ENCODE results near the gene SSTR5.

The SSTR5 gene

GRCh38 chr16:1117176-1117900 lies 44.8 kb downstream of the SSTR5 start:
- Histone ChIP-seq H3K4me1 (ENCODE audit: insufficient read depth, poor library complexity, severe bottlenecking) (no peaks in the 10 kb centered on the region), H3K36me3 (ENCODE audit: low read depth) (no peaks in the 10 kb centered on the region), H3K4me3 (ENCODE audit: severe bottlenecking) (no peak overlapping the region), H3K9me3 (ENCODE audit: severe bottlenecking) (no peaks in the 10 kb centered on the region), H3K27me3 (ENCODE audit: insufficient read depth, poor library complexity, severe bottlenecking) (peaks cover 8% of the 10 kb centered on the region), H3K27ac (ENCODE audit: poor library complexity, severe bottlenecking) (no peak overlapping the region)
- no peak for TF ChIP-seq CTCF (IDR thresholded peaks at IDR 0.05; ENCODE audit: poor library complexity, severe bottlenecking)
- ATAC-seq (ENCODE audit: low read depth) (no peak), DNase-seq (ENCODE audit: low spot score) (no peak)

- ATAC-seq (ENCODE audit: low read depth): no peak
- H3K4me1 ChIP-seq (ENCODE audit: insufficient read depth, poor library complexity, severe bottlenecking): no peaks in the 10 kb centered on the region
- no peak for TF ChIP-seq CTCF (IDR thresholded peaks at IDR 0.05; ENCODE audit: poor library complexity, severe bottlenecking)
- H3K27me3 ChIP-seq (ENCODE audit: insufficient read depth, poor library complexity, severe bottlenecking): peaks cover 8% of the 10 kb centered on the region
- no peak overlapping the region for H3K27ac ChIP-seq (ENCODE audit: poor library complexity, severe bottlenecking)
- no peaks in the 10 kb centered on the region for H3K36me3 ChIP-seq (ENCODE audit: low read depth)
- no peaks in the 10 kb centered on the region for H3K9me3 ChIP-seq (ENCODE audit: severe bottlenecking)
- H3K4me3 ChIP-seq (ENCODE audit: severe bottlenecking): no peak overlapping the region
- no peak for DNase-seq (ENCODE audit: low spot score)
These were observed 45.4 kb downstream of the SSTR5 start for GRCh38 chr16:1117926-1118325.

GRCh38 chr16:1119129-1119528 lies 46.6 kb downstream of the SSTR5 start:
- H3K4me1 ChIP-seq (ENCODE audit: insufficient read depth, poor library complexity, severe bottlenecking): no peaks in the 10 kb centered on the region
- no peaks in the 10 kb centered on the region for H3K9me3 ChIP-seq (ENCODE audit: severe bottlenecking)
- H3K27me3 ChIP-seq (ENCODE audit: insufficient read depth, poor library complexity, severe bottlenecking): peaks cover 8% of the 10 kb centered on the region
- DNase-seq (ENCODE audit: low spot score) (no peak), ATAC-seq (ENCODE audit: low read depth) (no peak)
- no peak overlapping the region for H3K27ac ChIP-seq (ENCODE audit: poor library complexity, severe bottlenecking)
- TF ChIP-seq CTCF (IDR thresholded peaks at IDR 0.05; ENCODE audit: poor library complexity, severe bottlenecking): no peak
- no peaks in the 10 kb centered on the region for H3K36me3 ChIP-seq (ENCODE audit: low read depth)
- no peak overlapping the region for H3K4me3 ChIP-seq (ENCODE audit: severe bottlenecking)

- no peak for TF ChIP-seq CTCF (IDR thresholded peaks at IDR 0.05; ENCODE audit: poor library complexity, severe bottlenecking)
- Histone ChIP-seq H3K4me1 (ENCODE audit: insufficient read depth, poor library complexity, severe bottlenecking) (no peaks in the 10 kb centered on the region), H3K9me3 (ENCODE audit: severe bottlenecking) (no peaks in the 10 kb centered on the region), H3K36me3 (ENCODE audit: low read depth) (no peaks in the 10 kb centered on the region), H3K4me3 (ENCODE audit: severe bottlenecking) (no peak overlapping the region), H3K27ac (ENCODE audit: poor library complexity, severe bottlenecking) (no peak overlapping the region), H3K27me3 (ENCODE audit: insufficient read depth, poor library complexity, severe bottlenecking) (peaks cover 8% of the 10 kb centered on the region)
- ATAC-seq (ENCODE audit: low read depth) (no peak), DNase-seq (ENCODE audit: low spot score) (no peak)
These were observed 47.4 kb downstream of the SSTR5 start for GRCh38 chr16:1119766-1120576.

- DNase-seq (ENCODE audit: low spot score) (no peak), ATAC-seq (ENCODE audit: low read depth) (no peak)
- TF ChIP-seq CTCF (IDR thresholded peaks at IDR 0.05; ENCODE audit: poor library complexity, severe bottlenecking): no peak
- Histone ChIP-seq H3K27ac (ENCODE audit: poor library complexity, severe bottlenecking) (no peak overlapping the region), H3K27me3 (ENCODE audit: insufficient read depth, poor library complexity, severe bottlenecking) (peaks cover 8% of the 10 kb centered on the region), H3K4me3 (ENCODE audit: severe bottlenecking) (no peak overlapping the region), H3K9me3 (ENCODE audit: severe bottlenecking) (no peaks in the 10 kb centered on the region), H3K4me1 (ENCODE audit: insufficient read depth, poor library complexity, severe bottlenecking) (no peaks in the 10 kb centered on the region), H3K36me3 (ENCODE audit: low read depth) (no peaks in the 10 kb centered on the region)
These were observed 48.0 kb downstream of the SSTR5 start for GRCh38 chr16:1120577-1120941.
